Stimulated activated naive CD8-positive, alpha-beta T cell treated with anti-CD3 and anti-CD28 coated beads, Interleukin-15, Interleukin-2, amounts not matched to agents 100 ng/mL and 50 ng/mL, for 24 hours (primary cell): ENCODE measurements around the gene CHCHD6.

Source experiments
- H3K27ac Mint-ChIP-seq: one replicate; pipeline ENCODE4 v1.8.0; 2021; ENCODE audit warnings: mild to moderate bottlenecking, mixed read lengths
- H3K27me3 Mint-ChIP-seq: one replicate; pipeline ENCODE4 v1.8.0; 2021; ENCODE audit warnings: mixed read lengths
- H3K36me3 Mint-ChIP-seq: one replicate; pipeline ENCODE4 v1.8.0; 2021; ENCODE audit warnings: low read depth, mixed read lengths
- H3K4me1 Mint-ChIP-seq: one replicate; pipeline ENCODE4 v1.8.0; 2021; ENCODE audit warnings: low read depth, mixed read lengths
- H3K4me3 Mint-ChIP-seq: one replicate; pipeline ENCODE4 v1.8.0; 2021; ENCODE audit warnings: mild to moderate bottlenecking, mixed read lengths
- H3K9me3 Mint-ChIP-seq: one replicate; pipeline ENCODE4 v1.8.0; 2021; ENCODE audit warnings: mixed read lengths

Gene CHCHD6

DNA sequence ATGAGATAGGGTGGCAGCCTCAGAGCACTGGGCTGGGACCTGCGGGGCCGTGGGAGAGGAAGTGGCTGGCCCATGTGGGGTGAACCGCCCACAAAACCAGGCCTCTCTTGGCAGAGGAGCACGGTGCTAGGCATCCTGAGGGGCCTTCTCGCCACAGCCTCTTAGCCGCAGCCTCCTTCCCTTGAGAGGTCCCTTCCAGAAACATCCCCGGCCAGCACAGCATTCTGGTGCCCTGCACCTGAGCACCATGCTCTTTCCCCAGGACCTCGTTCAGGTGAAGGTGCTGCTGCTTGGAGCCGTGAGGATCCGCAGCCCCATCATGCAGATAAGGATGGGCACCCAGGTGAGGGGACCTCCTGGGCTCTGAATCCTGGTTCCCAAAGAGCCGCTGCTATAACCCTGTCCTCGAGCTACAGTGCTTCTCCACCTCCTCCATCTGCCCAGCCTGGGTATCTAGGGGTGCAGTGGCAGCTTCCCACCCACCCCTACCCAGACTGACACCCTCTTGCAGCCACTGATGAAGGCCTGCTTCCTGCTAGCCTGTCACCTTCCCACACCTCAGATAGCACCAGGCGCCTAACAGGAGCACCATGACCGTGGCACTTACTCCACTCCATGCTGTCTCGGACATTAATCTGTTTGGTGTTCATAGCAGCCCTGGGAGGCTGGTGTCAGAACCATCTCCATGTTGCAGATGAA, 37.9 kb upstream of the CHCHD6 start:
- H3K27me3 Mint-ChIP-seq: peaks cover 2% of the 10 kb centered on the region
- H3K36me3 Mint-ChIP-seq: peaks cover 4% of the 10 kb centered on the region
- H3K4me1 Mint-ChIP-seq: peaks cover 3% of the 10 kb centered on the region
- H3K27ac Mint-ChIP-seq: no peak overlapping the region
- no peak overlapping the region for H3K4me3 Mint-ChIP-seq
- H3K9me3 Mint-ChIP-seq: peaks cover 4% of the 10 kb centered on the region

DNA sequence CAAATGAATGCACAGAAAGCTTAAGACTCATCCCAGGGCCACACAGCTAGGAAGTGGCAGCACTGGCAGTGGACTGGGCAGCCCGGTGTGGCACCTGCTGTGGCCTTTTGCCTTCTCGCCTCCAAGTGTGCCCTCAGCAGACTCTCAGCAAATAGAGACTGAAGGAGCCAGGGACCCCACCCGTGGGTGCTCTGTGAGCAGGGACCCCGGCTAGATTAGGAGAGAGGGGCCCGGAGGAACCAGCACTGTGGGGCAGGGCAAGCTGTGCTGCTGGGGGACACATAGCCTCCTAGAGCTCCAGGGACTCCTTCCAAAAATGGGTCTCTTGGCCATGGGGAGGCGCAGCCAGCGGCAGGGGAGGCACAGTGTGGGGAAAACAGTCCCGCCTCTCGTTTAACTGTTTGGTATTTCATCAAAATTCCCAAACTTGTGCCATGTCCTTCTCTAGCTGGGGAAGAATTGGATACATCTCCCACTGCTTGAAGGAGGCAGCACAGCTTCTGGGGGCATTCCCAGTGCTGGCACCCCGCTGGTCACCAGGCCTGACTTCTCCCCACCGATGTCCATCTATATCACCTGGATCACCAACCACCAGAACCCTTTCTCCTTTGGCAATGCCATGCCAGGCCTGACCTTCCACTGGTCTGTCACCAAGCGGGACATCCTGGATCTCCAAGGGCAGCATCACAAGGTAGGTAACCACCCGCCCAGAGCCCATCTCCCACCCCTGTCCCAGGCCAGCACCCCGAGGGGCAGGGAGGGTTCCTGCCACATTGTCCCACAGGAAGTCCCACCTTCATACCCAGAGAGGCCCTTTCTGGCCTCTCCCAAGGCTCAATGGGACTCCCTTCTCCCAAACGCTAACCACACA, 37.1 kb upstream of the CHCHD6 start:
- Mint-ChIP-seq H3K4me3 (no peak overlapping the region), H3K27me3 (no peaks in the 10 kb centered on the region), H3K36me3 (peaks cover 6% of the 10 kb centered on the region), H3K4me1 (peaks cover 6% of the 10 kb centered on the region), H3K27ac (no peak overlapping the region), H3K9me3 (peaks cover 9% of the 10 kb centered on the region)

DNA sequence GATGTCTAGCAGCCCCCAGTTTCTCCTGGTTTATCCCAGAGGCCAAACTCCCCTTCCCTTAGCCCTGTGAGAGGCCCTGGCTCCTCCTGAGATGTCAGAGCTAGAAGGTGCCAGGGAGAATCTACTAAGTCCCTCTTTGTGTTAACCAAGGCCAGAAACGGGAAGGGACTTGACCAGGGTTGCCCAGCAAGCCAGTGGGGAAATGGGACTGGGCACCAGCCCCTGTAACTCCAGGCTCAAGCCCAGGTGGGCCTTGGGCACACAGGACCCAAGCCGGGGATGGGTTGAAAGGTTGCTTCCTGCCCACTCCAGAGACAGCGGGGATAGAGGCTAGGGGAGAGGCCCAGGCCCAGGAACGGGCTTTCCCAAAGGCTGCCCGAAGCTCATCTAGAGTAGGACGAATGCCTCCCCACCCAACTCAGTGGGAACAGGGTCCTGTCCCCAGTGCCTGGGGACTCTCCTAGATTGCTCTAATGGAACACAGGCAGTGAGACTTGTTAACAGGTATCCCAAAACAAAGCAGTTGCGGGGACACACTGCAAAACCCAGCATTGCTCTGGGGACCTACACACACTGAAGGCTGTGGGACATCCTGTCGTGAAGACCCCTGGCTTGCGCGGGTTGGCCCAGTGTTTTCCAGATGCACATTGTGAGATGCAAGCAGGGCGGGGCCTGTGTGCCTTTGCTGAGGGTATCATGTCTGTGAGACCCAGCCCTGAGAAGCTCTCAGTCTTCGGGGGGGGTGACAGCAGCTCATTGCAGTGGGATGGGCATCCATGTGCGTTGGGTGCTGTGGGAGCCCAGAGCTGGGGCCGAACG, 36.2 kb upstream of the CHCHD6 start:
- H3K4me1 Mint-ChIP-seq: peaks cover 6% of the 10 kb centered on the region
- H3K9me3 Mint-ChIP-seq: peaks cover 9% of the 10 kb centered on the region
- peaks cover 6% of the 10 kb centered on the region for H3K36me3 Mint-ChIP-seq
- no peaks in the 10 kb centered on the region for H3K27me3 Mint-ChIP-seq
- no peak overlapping the region for H3K4me3 Mint-ChIP-seq
- no peak overlapping the region for H3K27ac Mint-ChIP-seq

DNA sequence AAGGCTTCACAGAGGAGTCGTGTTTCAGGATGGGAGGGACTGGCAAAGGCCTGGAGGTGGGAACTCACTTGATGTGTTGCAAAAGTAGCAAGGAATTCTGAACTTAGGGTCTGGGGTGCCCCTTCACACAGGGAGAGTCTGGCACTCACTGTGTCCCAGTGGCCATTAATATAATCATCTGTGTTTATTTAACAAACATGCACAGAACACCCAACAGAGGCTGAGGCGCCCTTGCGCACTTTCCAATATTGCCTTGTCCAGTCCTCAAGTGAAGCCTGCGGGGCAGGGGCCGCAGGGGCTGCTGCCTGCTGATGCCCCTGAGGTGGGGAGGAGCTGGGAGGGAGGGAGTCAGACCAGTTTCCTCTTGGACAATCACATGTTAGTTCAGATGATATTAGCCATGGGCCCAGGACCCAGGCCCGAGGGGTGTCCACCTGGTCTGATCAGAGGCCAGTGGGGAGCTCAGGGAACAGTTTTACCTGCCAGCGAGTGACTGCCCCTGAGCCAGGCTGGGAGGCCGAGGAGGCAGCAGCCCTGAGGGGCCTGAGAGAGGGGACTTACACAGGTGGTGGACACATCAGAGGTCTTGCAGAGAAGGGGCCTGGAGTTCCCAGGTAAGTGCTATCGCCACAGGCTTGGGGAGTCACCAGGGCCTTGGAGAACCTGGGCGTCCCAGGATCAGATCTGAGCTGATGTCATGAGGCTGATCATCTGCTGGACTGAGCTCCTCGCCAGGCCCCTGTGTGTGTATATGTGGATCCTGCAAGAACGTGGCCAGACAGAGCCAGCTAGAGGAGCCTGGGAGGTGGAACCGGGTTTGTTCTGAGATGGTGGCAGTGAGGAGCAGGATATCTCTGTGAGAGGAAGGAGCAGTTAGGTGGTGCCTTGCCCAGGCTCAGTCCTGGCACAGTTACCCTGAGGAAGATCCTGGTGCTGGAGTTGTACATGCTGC, 35.3 kb upstream of the CHCHD6 start:
- H3K27me3 Mint-ChIP-seq: no peaks in the 10 kb centered on the region
- peaks cover 9% of the 10 kb centered on the region for H3K9me3 Mint-ChIP-seq
- no peak overlapping the region for H3K27ac Mint-ChIP-seq
- peaks cover 6% of the 10 kb centered on the region for H3K4me1 Mint-ChIP-seq
- H3K4me3 Mint-ChIP-seq: no peak overlapping the region
- peaks cover 6% of the 10 kb centered on the region for H3K36me3 Mint-ChIP-seq

DNA sequence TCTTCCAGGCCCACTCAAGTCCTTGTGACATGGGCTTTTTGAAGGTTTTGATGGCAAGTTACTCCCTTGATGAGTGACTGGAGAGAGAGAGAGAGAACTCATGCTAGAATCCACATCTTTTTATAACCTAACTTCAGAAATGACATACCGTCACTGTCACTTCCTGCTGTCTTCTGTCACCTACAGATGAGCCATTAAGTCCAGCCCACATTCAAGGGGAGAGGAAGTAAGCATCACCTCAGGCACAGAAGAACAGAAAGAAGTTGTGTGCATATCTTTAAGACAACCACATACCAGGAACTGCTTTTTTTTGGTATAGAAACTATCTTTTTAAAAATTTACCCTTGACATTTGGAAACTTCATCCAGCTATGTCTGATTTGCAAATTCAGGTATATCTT, 32.5 kb upstream of the CHCHD6 start:
- Mint-ChIP-seq H3K27ac (peak overlapping the region; percentile 21), H3K36me3 (peaks cover 6% of the 10 kb centered on the region), H3K4me1 (peaks cover 6% of the 10 kb centered on the region), H3K27me3 (no peaks in the 10 kb centered on the region), H3K9me3 (peaks cover 9% of the 10 kb centered on the region), H3K4me3 (no peak overlapping the region)

DNA sequence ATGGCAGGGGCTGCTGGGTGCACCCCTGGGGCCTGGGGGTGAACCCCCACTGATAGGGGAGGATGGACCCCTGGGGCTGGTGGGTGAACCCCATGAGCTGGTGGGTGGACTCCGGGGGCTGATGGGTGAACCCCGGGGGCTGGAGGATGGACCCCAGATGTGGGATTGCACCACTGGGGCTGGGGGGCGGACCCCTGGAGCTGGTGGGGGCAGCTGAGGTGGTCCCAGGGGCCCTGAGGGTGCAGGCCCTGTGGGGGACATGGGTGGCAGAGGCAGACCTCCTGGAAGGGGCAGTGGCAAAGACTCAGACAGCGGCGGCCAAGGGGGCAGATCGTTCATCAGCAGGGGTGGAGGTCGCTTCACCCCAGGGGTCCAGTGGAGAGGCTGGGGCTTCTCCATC, 31.7 kb upstream of the CHCHD6 start:
- Mint-ChIP-seq H3K27me3 (no peaks in the 10 kb centered on the region), H3K27ac (no peak overlapping the region), H3K4me1 (peaks cover 6% of the 10 kb centered on the region), H3K9me3 (peaks cover 9% of the 10 kb centered on the region), H3K4me3 (no peak overlapping the region), H3K36me3 (peaks cover 6% of the 10 kb centered on the region)

DNA sequence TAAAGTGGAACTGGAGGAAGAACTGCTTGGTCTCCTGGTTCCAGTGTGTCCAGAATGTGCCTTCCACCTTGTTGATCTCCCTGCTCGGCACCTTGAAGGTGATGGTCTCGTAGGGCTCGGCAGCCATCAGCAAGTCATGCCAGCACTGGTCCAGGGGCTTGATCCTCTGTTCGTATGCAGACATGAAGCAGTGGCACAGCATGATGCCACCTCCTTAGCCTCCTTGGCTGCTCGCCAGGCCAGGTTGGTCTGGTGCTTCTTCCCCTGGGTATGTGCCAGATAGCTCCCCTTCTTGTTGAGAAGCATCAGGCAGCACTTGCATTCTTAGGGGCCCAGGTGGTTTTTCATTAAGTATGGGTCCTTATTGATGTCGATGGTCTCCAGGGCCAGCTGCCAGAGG, 31.3 kb upstream of the CHCHD6 start:
- no peaks in the 10 kb centered on the region for H3K27me3 Mint-ChIP-seq
- H3K9me3 Mint-ChIP-seq: peaks cover 9% of the 10 kb centered on the region
- peaks cover 6% of the 10 kb centered on the region for H3K4me1 Mint-ChIP-seq
- H3K36me3 Mint-ChIP-seq: peaks cover 6% of the 10 kb centered on the region
- H3K4me3 Mint-ChIP-seq: no peak overlapping the region
- H3K27ac Mint-ChIP-seq: no peak overlapping the region

DNA sequence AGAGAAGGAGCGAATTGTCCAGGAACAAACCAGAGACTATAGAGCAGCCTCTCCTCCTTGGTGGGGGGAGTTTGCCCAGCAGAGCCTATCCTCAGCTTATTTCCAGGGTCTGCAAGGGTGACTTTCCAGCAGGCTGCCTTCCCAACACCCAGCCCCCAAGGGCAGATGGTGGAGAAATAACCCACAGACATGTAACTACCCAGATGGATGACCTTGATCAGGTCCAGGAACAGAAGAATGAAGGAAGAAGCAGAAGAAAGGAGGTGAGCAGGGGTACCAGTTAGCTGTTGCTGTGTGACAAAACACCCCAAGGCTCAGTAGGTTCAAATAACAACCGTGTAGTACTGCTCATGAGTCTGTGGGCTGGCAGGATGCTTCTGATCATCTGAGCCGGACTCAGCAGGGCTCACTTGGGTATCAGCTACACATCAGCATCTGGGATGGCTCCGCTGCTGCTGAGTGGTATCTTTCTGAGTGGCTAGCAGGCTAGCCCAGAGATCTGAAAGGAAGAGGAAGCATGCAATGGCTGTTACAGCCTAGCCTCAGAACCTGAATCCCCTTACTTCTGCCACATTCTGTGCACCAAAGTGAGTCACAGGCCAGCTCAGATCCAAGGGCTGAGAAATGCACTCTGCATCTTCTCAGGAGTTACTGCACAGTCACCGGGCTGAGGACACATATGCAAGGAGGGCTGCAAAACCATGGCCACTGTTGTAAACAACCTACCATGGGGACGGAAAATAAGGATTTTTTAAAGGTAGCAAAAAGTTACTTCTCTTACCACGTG, 26.9 kb upstream of the CHCHD6 start:
- no peaks in the 10 kb centered on the region for H3K9me3 Mint-ChIP-seq
- peaks cover 3% of the 10 kb centered on the region for H3K27me3 Mint-ChIP-seq
- no peak overlapping the region for H3K4me3 Mint-ChIP-seq
- H3K27ac Mint-ChIP-seq: no peak overlapping the region
- H3K4me1 Mint-ChIP-seq: peaks cover 3% of the 10 kb centered on the region
- H3K36me3 Mint-ChIP-seq: no peaks in the 10 kb centered on the region

DNA sequence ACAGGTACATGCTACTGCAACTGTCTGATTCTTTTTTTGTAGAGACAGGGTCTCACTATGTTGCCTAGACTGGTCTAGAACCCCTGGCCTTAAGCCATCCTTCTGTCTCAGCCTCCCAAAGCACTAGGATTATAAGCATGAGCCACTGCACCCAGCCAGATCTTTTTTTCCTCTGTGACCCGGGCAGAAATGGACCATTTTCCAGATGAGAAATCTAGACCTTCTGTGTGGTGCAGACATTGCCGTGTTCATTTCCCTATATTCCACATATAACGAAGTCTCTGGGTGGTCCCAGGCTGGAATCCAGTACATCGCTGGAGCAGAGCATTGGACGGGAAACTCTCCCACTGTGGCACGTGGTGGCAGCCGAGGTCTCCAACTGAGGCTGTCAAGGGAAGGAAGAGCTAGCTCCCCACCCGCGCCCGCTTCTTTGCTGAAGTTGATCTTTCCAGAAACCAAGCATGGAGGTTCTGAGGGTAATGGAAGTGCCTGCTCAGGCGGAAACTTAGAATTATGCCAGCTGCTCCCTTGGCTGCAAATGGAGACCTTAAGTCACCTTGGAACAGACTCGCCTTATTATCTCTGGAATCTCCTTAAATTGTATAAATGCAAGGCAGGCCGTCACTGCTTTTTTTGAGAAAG, 26.1 kb upstream of the CHCHD6 start:
- Mint-ChIP-seq H3K27me3 (peaks cover 3% of the 10 kb centered on the region), H3K27ac (no peak overlapping the region), H3K4me1 (peaks cover 3% of the 10 kb centered on the region), H3K36me3 (no peaks in the 10 kb centered on the region), H3K4me3 (no peak overlapping the region), H3K9me3 (no peaks in the 10 kb centered on the region)

DNA sequence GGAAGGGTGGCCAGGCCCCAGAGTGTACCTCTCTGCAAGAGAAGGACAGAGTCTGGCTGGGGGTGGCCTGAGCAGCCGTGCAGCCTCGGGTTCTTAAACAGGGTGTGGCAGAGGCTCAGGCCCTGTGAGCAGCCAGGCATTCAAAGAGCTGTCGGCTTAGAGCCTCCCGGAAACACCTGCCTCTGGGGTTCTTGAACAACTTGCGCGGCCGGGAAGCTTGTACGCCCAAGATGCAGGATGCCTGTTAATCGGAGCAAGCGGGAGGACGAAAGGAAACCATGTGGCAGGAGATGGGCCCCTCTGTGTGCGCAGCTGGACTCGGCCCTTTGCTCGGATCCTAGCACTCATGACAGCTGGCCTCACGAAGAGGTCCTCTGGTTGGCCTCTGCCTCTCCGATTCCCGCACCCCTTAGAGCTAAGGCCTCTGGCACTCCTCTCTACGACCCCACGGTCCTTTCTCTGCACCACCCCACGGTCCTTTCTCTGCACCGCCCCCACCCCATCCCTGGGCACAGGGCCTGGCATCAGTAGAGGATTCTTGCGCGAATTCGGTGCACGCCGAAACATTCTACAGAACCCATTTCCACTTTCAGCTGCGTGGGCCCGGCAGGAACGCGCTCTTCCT, 25.2 kb upstream of the CHCHD6 start:
- Mint-ChIP-seq H3K27me3 (peaks cover 3% of the 10 kb centered on the region), H3K4me1 (peaks cover 3% of the 10 kb centered on the region), H3K9me3 (no peaks in the 10 kb centered on the region), H3K4me3 (peak overlapping the region; percentile 69), H3K36me3 (no peaks in the 10 kb centered on the region), H3K27ac (no peak overlapping the region)

DNA sequence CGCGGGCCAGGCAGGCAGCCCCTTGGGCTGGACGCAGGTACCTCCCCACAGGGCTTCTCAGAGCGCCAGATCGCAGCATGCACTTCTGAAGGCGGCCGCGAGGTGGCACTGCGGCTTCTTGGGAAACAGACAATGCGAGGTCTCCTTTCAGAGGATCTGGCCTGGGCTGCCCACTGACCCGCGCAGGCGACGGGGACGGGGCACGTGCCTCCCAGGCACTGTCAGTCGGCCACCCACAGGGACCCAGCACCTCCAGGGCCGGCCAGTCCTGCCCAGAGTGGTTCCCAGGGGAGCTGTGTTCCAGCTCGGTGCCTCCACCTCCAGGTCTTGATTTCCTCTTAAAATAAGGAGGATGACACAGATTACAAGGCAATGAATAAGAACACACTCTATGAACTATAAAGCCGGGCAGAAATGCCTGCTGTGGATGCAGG, 24.7 kb upstream of the CHCHD6 start:
- H3K4me1 Mint-ChIP-seq: peaks cover 3% of the 10 kb centered on the region
- no peaks in the 10 kb centered on the region for H3K9me3 Mint-ChIP-seq
- H3K27ac Mint-ChIP-seq: no peak overlapping the region
- H3K27me3 Mint-ChIP-seq: peaks cover 3% of the 10 kb centered on the region
- H3K4me3 Mint-ChIP-seq: peak overlapping the region; percentile 69
- H3K36me3 Mint-ChIP-seq: no peaks in the 10 kb centered on the region

DNA sequence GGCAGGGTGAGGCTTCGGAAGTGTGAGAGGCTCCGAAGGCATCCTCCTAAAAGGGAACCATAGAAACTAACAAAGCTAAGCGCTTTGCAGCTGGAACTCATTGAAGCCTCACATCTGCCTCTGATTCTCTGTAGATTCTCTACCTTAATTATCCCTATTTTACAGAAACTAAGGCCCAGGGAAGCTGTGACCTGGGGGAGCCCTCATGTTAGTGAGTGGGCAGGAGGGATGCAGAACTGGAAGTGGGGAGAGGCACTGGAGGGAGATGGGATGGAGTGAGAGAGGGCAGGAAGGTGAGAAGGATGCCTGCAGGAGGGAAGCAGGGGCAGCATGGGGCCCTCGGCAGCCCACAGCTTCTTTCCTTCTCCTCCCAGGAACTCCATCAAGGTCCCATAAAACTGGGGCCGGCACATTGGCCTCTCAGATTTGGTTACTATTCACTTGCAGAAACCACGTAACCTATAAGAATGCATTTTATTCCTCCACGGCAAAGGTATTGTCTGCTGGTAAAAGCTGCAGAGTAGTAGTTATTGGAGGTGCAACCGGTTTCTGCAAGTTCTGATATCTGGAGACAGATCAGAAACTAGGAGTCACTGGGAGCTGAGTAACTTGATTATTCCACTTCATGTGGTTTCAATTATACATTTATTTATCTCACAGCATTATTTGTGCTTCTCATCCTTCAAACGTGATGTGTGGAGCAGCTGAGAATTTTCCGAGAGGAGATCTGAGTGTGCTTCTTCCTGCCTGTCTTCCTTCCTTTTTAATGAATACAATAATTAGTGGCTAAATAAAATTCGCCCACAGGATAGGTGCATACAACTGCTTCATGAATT, 24.0 kb upstream of the CHCHD6 start:
- Mint-ChIP-seq H3K27ac (no peak overlapping the region), H3K4me1 (peaks cover 3% of the 10 kb centered on the region), H3K9me3 (no peaks in the 10 kb centered on the region), H3K27me3 (peaks cover 3% of the 10 kb centered on the region), H3K4me3 (no peak overlapping the region), H3K36me3 (no peaks in the 10 kb centered on the region)
